GM19324 (cell line): Measurements from ENCODE around the gene ZFP14.
"Not testable (repeated sequence)": the region's sequence is repeated elsewhere in the genome, so short reads cannot be mapped to it uniquely, and the experiment has no call there.

ENCODE experiments used
- ATAC-seq: cut with Tn5 transposase; IDR thresholded peaks from one replicate; pipeline ENCODE4 v1.9.1; 2021; ENCODE audit warnings: mild to moderate bottlenecking, moderate library complexity; ENCODE audit not compliant: unreplicated experiment, low FRiP score

The ZFP14 gene

DNA sequence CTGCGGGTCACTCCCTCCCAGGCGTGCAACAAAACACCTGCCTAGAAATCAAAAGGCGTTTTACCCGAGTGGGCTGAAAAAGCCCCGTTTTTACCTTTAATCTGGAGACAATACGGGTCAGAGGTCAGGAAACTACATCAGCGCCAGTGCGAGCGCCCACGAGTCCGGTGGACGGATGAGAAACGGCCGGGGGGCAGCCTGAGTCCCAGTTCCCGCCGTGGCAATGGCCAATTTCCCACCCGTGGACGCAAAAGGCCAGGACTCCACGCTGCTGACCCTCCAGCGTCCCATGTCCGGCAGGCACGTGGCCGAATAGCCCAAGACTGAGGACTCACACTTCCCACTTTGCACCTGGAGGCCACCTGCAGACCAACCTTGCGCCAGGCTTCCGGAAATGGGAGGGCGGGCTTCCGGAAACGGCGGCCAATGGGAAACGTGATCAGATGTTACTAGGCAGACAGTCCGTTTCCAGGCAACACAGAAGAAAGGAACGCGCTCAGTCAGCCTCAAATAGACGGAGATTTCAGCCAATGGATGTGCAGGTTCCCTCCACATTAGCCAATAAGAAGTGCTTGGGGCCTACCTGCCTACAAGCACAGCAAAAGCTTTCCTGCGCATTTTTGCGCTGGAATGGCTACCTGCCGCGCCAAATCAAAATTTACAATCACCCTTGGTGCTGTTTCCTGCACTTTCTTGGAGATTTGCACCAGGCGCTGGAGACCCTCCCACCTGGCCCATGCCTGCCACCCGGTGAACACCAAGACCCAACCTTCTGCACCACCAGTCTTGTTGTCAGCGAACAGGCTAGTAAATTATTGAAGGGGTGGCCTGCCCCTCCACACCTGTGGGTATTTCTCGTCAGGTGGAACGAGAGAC lies 47.4 kb downstream of the ZFP14 start:
- ATAC-seq, result peak; percentile 49

- no peak for ATAC-seq
These were observed 48.8 kb downstream of the ZFP14 start for GRCh38 chr19:36330216-36330615.

DNA sequence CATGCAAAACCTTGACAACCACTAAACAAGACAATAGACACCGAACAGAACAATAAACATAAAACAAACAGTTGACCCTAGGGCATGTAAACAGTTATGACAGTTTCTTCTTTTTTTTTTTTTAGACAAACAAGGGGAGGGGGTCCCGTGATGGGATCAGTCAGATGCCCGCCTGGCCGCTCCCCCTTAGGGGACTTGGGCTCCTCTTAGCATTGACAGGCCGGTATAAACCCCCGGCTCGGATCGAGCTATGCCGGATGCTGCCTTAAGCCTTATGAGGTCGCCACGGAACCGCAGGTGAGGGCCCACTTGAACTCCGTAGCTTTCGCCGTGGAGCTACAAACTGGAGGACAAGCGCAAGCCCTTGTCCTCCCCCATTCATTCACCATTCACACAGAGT lies 49.5 kb downstream of the ZFP14 start:
- not testable (repeated sequence) for ATAC-seq

- ATAC-seq, result not testable (repeated sequence)
These were observed 52.4 kb downstream of the ZFP14 start for GRCh38 chr19:36326649-36327048.

DNA sequence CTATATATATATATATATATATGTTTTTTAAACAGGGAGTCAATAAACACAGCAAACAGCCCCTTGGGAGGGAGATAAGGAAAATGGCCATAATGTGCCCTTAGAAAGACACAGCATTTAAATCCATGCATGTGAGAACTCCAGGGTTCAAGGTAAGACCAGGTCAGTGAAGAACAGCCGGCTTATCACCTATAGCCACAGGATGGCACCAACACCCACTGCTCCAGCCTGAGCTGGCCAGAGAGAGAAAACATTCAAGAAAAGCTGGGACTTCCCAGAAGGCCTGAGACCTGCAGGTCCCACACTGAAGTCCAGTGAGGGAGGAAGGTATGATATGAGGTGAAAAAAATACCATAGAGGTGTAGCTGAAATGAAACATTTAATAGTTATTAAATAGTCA lies 63.8 kb downstream of the ZFP14 start:
- not testable (repeated sequence) for ATAC-seq

- ATAC-seq, result not testable (repeated sequence)
These were observed 64.9 kb downstream of the ZFP14 start for GRCh38 chr19:36314053-36314452.

DNA sequence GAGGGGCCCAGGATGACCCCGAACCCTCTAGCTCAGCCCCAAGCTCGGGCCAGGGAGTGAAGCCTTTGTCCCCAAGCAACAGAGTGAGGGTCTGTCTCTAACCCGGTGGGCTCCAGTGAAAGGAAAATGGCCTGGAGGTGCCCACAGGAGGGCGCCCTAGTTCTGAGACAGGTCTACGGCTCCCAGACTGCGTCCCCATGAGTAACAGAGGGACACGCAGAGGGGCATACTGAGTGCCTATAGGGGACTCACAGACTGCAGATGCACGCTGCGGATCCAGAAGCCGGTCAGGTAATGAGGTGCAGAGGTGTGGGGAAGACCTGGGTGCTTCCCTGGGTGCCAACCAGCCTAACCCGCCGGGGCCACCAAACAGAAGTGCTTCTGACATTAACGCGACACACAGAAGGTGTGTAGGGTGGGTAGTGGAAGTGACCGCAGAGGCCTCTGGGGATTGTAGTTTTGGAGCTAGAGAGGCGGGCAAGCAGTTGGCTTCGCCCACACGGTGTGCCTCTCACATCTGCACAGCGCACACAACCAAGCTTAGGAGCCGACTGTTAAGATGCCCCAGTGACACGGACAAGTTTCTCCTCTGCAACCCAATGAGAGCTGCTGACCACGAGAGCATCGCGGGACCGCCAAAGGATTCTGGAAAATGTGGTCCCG lies 67.8 kb downstream of the ZFP14 start:
- not testable (repeated sequence) for ATAC-seq

GRCh38 chr19:36310416-36310990 lies 68.5 kb downstream of the ZFP14 start:
- ATAC-seq, result not testable (repeated sequence)

DNA sequence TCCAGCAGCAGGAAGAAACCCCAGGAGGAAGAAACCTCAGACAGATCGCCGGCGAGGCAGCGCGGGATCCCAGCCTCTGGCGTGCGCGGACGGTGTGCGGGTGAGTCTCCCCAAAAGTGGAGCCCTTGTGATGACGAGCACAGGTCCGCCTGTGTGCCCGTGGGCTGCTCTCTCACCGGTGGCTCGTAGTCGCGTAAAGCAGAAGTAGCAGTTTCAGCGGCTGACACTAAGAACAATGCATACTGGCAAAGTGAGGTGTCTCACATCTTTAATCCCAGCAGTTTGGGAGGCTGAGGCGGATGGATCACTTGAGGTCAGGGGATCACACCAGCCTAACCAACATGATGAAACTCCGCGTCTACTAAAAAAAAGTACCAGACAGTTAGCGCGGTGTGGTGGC lies 69.2 kb downstream of the ZFP14 start:
- ATAC-seq, result not testable (repeated sequence)

DNA sequence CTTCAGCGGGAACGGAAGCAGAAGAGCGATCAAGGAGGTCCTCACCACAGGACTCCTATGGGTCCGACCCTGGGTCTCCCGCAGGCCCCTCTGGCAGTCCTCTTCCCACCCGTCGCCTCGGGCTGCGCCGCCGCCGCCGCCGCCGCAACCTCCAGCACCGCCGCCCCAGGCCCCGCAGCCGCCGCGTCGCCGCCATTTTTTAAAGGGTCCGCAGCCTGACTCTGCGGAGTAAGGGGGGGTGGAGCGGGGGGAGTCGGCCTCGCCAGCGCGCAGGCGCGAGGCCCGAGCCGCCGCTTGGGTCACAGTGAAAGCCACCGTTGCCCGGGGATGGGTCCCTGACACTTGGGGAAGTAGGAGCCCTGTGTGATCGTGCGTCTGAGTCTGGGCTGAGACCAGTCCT lies 69.7 kb downstream of the ZFP14 start:
- not testable (repeated sequence) for ATAC-seq

DNA sequence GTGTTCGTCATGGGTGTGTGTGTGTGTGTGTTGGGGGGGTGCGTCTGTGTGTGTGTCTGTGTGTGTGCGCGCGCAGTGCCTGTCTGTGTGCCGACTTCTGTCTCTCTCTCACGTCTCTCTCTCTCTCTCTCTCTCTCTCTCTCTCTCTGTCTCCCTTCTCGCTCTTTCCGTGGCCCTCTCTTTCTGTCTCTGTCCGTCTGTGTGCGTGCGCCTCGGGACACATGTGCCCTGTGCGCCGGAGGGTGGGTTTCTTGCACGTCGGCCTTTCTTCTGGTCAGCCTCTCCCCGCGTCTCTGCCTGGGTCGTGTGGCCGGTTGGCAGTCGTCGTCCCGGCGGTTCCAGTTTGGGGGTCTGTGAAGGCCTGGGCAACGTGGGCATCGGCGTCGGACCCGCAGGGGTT lies 86.7 kb downstream of the ZFP14 start:
- not testable (repeated sequence) for ATAC-seq
